Activated CD8-positive, alpha-beta memory T cell treated with anti-CD3 and anti-CD28 coated beads, Interleukin-2, amount 50 U/mL, for 4 hours (primary cell): ENCODE measurements around the gene ACIN1.
"Not testable (repeated sequence)": the region's sequence is repeated elsewhere in the genome, so short reads cannot be mapped to it uniquely, and the experiment has no call there.

Source experiments
- DNase-seq: peaks from one replicate; pipeline ENCODE4 v3.0.0-alpha.2; 2020

Gene ACIN1

DNA sequence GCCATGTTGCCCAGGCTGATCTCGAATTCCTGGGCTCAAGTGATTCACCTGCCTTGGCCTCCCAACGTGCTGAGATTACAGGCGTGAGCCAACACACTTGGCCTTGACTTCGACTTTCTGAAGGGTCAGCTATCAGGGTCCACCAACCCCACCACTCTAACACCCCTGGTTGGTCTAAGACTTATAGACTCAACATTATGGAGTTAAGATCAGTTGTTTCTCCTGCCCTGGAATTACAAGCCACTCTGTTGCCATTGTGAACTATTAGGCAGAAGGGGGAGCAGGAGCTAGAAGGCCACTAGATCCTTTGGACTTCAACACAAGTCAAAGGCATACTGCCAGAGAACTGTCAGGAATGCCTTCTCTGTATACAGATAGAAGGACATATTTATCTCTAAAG, 54.8 kb downstream of the ACIN1 start:
- no peak for DNase-seq

DNA sequence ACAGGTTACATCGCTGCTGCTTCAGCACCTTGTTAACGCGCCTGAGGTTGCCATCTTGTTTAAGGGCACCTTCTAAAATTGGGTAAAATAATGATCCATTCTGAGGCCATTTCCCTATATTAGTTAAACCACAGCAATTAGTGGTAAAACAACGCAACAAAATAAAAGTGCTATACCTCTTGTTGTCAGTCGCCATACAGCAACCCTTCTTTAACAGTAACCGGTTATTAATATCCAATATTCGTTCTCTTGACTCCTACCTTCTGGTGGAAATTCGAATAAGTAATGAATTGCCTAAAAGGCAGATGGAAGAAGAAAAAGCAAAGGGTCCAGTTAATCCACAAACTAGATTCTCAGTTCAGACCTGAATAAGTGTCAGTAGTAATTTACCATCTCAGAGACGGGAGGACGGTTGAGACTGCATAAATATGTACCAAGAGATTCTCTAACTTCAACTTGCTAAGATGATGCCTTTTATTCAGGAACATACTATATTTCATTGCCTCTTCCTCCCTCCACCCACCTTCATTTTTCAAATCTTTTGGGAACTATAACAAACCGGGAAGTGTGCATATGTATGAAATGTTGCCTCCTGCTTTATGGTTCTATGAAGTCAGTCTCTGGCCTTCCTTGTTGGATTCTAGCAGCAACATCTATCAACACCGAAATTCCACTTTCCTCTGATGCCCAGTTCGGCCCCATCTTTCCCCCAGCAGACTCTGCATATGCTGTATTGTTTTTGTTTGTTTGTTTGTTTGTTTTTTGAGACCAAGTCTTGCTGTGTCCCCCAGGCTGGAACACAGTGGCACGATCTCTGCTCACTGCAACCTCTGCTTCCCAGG, 59.4 kb downstream of the ACIN1 start:
- no peak for DNase-seq

DNA sequence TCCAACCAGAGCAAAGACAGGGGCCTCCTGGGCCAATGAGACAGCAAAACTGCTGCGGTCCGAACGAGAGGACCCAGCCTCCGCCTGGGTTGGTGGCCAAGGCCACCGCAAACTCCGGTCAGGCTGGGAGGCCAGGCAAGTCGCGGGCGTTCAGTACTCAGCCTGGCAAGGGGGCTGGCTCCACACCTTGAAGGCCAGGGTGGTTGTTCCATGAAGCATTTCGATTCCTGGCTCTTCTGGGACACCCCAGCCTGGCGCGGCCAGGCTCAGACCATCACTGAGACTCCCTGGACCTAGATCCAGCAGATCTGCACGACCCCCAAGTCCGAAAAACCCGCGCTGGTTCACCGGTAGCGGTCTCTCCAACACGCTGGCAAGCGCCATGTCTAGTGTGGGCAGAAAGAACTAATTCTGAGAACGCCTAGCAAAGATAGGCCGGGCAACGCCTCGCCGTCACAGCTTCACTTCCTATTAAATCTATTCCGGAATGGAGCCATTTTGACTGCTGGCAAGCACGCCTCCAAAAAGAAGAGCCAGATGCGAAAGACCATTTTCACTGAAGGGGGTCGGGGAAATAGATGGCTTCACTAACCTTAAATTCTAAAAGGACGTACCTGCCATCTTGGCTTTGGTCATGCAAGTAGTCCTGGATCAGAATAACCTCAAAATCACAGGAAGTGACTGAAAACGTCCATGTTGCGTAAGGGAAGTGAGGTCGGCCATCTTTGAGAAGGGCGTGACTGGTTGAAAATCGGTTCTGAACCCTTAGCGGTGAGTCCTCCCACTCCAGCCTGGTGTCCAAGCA, 60.2 kb downstream of the ACIN1 start, which contains the start of gene PSMB5:
TSS of gene PSMB5 (minus strand) at position 403 of the 805 bp plus-strand sequence. CDS start at position 384, 19 bp downstream.
- peak; percentile 82 for DNase-seq

DNA sequence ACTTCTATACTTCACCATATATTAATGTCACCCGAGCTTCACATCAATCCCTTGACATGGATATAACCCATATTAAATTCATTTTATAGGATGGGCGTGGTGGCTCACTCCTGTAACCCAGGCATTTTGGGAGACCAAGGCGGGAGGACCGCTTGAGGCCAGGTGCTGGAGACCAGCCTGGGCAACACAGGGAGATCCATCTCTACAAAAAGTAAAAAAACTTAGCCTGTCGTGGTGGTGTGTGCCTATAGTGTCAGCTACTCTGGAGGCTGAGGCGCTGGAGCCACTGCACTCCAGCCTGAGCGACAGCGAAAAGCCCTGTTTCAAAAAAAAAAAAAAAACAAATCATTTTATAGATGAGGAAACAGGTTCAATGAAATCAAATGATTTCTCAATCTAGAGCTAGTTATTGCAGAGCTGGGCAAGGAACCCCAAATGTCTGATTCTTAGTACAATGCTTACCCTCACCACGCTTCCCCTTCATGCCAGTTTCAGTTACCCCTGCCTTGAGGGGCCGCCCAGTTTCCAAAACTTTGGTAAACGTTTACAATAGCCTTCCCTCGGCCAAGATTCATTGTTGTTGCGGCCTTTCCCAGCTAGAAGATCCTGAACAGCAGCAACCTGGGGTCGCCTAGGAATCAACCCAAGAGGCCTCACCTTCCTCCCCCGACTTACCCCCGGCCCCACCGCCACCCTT, 61.0 kb downstream of the ACIN1 start:
- DNase-seq: no peak

DNA sequence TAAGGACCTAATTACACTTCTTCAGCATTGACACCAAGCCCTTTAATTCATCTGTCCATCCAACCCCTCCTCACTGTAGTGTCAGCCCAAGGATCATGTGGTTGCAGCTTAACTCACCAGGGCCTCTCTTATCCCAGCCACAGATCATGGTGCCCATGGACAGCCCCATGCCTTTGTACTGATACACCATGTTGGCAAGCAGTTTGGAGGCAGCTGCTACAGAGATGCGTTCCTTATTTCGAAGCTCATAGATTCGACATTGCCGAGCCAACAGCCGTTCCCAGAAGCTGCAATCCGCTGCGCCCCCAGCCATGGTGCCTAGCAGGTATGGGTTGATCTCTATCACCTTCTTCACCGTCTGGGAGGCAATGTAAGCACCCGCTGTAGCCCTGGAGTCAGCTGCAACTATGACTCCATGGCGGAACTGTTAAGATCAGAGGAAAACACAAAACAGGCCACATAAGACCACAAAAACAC, 61.6 kb downstream of the ACIN1 start:
- DNase-seq: no peak

DNA sequence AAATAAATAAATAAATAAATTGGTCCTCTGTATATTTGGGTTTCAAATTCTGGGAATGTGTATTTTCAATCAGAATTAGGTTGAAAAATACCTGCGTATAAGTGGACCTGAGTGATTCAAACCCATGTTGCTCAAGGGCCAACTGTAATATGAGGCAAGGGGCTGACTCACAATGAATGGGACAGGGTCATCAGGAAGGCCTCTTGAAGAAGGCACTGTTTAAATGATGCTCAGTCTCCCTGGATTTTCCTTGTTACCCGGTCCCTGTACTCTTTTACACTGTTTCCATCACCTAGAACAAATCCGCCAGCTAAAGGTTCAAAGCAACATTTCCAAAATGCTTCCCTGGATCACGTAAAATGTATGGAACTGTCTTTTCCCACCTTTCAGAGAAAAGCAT, 64.0 kb downstream of the ACIN1 start:
- DNase-seq: no peak

DNA sequence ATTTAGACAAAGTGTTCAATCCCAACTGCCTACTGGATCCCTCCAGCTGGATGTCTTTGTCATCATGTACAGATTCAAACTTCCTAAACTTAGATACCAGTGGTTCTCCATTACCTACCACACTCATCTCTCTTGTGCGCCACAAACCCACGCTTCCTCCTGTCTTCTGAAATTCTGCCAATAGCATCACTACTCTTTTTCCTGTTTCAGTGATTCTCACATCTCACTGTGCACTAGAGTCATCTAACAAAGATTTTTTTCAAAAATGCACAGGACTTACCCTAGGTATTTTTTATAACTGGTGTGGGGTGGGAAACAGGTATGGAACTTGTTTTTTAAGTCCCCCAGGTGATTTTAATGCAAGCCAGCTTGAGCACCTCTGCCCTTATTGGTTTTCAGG, 66.1 kb downstream of the ACIN1 start:
- no peak for DNase-seq

DNA sequence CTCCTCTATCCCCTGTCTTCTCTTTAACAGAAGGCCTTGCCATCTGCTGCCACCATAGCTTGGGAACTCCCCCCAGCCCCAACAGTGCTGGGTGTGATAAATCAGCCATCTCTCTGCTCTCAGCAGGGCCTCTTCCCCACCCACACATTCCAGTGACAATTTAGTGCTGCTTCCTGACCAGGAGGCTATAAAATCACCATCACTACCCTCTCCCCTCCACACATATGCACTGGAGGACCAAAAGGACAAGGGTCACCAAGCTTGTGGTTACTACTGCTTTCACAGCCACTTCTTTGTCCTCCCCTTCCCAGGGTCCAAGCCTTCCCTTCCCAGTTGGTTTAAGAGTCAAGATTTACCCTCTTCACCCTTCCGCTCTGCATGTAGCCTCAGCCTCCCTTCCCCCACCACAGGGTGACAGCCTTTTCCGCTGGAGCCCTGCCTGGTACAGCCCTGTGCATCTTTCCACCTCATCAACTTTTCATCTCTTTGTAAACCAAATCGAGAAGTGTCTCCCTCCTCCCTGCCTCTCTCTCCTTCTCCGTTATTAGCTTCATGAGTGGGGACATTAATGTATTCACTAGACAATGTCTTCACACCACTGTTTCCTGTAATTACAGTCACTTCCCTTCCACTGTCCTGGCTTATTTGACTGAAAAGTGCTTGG, 69.7 kb downstream of the ACIN1 start:
- no peak for DNase-seq

DNA sequence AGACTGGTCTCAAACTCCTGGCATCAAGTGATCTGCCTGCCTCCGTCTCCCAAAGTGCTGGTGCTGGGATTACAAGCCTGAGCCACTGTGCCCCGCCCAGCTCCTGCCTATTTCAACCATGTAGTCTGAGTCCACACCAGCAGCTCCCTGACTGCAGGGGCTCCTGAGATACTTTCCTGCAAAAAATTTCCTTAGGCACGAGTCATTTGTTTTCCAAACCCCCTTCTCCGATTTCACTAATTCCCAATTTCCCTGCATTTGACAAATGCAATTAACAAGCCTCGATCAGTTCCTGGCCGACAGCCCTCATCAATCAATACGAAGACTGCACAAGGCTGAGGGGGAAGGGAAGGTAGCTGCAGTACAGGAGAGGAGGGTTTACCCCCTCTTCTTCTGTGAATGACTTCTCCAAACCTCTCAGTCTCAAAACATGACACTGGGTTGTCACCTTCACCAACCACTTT, 70.3 kb downstream of the ACIN1 start:
- DNase-seq: no peak

DNA sequence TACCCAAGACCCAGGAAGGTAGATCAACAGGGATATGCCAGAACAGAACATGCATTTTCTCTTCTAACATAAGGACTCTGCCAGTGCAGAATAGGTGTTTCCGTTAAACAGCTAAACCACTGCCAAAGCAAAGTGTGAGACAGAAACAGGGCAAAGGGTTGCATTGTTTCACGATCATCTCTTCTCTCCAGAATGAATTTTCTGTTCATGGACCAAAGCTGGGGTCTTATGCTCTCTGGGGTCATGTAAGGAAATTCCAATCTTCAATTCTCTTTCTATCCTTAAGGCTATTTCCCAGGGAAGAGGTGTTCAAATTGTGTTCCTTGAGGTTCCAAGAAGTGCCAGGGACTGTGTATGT, 71.2 kb downstream of the ACIN1 start:
- no peak for DNase-seq

DNA sequence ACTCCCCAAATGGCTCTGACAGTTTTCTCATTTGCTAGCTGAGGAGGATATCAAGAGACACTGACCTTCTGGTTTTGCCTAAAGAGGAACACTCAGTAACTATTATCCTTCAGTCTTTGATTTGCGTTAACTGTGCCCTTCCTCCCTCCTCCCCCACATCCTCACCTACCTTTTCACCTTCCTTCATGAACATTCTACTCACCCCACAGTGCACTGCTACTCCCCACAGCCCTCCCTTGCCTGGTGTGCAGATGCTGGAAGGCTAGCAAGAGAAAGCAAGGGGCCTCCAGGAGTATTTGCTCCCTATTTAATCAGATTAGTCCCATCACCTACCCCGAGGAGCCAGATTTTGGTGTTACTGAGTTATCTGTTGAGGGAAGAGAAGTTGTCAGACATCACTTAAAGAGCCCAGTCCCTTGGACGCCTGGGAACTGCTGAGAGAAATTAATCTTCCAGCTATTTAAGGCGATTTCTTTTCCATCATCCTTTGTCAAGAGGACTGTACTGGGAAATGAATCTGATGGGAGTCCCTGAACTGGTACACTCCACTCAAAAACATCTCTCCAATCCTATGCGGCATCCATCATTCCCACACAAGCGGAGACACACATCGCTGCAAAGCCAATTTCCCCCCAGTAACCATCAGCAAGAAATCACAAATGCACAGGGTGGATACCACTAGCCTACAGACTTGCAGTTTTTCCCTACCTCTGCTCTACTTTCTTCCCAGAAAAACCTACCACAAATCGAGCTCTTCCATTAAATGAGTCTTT, 71.7 kb downstream of the ACIN1 start:
- DNase-seq: no peak

DNA sequence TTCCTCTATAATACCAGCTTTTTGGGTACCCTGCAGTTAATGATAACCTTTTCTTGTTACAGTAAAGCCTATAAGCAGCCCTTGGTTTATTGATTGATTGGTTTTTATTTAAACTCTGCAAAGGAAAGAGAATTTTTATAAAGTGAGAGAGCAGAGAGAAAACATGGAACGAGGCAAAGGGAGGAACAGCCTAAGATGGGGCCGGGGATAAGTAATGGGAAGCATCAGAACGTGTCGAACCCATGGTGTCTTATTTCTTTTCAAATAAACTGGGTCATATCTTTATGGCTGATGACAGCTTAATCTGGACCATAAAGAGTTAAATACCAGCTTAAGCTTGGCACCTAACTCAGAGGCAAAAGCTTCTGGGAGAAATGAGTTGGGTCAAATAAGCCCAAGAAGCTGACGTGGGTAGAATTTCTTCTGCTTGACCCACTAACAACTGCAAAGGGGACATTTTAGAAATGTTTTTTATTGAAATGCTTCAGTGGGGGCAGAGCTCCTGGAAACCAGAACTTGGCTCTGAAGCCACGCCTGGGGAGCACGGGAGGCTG, 73.0 kb downstream of the ACIN1 start:
- DNase-seq: no peak

DNA sequence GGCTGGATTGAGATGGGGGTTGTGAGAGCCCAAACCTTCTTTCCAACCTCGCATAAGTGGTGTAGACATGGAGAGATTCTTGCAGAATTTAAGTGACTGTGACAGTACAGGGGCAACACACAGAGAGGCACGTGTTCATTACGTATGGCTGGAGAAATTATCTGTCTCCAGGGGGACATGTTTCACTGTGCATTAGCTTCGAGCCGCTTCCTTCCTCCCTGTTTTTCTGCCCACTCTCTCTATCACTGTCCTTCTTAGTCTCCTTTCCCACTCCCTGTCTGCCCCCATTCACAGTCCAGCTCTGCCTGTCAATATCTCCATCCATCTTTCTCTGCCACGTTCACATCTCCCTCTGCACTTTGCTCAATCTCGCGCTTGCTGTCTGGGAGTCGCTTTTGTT, 73.5 kb downstream of the ACIN1 start:
- no peak for DNase-seq

DNA sequence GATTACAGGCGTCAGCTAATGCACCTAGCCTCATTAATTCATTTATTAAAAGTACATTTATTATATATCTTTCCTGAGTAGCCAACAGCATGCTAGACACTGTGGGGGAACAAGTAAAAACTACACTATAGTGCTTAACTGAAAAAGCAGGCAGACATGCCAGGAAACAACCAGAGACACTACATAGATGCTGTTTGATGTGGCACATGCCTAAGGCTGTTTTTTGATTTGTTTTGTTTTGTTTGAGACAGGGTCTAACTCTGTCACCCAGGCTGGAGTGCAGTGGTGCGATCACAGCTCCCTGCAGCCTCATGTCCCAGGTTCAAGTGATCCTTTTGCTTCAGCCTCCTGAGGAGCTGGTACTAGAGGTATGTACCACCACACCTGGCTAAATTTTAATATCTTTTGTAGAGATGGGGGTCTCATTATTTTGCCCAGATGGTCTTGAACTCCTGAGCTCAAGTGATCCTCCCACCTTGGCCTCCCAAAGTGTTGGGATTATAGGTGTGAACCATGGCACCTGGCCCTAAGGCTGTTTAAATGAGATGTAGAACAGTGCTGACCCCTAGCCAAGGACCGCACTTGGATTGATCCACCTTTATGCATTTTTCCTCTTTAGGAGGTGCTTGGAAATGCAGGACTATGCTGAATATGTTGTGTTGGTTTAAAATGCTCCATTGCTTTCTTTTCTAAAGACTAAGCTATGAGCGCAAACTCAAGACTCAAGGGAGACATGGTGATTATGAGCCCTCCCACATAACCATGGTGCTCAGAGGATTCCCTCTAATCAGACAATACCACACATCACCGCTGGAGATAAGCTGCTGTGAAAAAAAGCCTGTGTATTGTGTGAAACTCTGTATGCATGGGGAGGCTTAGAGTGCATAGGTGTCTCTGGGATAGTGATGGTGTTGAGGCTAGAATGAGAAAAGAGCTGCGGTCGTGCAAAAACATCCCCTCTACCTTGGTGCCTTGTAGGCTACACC, 74.5 kb downstream of the ACIN1 start:
- DNase-seq: no peak

DNA sequence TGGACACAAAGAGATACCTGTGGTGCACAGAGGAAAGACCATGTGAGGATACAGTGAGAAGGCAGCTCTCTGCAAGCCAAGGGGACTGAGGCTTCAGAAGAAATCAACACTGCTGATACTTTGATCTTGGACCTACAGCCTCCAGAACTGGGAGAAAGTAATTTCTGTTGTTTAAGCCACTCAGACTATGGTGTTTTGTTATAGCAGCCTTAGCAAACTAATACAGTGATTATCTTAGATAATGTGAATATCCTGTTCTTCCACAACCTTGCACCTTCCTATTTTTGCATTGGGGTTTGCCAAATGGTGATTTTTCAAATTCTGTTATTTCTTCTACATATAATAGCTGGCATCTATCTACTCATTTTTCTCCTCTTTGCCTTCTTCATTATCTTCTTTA, 76.8 kb downstream of the ACIN1 start:
- no peak for DNase-seq

DNA sequence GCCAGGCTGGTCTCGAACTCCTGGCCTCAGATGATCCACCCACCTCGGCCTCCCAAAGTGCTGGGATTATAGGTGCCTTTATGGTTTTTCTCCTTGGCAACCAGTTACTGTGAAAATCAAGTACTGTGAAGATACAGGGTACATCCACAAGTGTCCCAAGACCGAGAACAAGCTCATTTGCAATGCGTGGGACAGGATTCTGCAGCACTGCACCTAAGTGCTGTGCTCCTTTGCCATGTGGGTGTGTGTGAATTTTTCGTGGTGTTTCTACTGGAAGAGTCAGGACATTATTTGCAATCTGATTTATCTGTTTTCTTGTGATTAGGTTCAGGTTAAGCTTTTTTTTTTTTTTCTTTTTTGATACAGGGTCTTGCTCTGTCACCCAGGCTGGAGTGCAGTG, 77.8 kb downstream of the ACIN1 start:
- DNase-seq: no peak

DNA sequence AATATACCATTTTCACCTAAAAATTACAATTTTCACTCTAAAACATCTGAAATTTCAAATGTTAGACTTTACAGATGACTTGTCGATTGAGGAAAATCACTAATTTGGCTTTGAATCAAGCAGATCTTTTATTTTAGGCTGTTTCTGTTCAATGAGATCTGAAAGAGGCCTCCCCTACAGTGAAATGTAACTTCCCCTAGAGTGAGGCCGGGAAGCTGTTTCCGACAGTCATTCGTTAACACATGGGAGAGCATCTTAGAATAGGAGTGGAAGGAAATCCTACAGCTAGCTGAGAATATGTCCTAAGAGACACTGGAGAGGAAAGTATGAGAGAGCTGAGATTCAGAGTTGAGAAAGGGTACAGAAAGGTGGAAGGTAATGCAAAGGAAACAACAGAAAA, 79.3 kb downstream of the ACIN1 start:
- no peak for DNase-seq

DNA sequence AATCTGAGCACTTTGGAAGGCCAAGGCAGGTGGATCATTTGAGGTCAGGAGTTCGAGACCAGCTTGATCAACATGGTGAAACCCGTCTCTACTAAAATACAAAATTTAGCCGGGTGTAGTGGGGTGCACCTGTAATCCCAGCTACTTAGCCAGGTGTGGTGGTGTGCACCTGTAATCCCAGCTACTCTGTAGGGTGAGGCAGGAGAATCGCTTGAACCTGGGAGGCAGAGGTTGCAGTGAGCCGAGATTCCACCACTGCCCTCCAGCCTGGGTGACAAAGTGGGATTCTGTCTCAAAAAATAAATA, 81.2 kb downstream of the ACIN1 start:
- DNase-seq: not testable (repeated sequence)

DNA sequence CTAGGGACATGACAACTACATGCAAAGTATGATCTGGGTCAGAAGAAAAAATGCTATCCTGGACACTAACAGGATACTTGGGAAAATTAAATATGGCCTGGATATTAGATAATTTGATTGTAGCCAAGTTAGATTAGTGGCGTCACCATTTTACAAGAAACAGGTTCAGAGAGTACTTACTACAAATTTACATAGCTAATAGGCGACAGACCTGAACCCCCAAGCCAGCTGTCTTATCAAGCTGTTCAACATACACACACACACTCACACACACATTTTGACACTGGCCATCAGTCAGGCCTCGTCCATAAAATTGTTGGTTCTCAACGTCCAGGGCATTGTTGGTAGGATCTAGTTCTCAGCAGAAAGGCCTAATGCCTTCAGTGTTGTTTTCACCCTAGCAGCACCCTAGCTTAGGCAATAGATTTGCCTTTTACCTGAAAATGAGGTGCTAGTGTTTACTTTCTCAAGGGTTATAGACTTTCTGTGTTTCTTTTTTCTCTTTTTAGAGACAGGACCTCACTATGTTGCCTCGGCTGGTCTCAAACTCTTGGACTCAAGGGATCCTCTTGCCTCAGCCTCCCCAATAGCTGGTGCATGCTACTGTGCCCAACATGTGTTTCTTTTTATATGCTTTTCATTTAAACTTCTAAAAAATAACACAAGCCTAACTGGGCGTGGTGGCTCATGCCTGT, 81.7 kb downstream of the ACIN1 start:
- no peak for DNase-seq
